Measurements from ENCODE around the gene CREB5. TPM values are rescaled to one million over a fixed set of nuclear protein-coding genes. Genes with fewer than 3 reads are reported as not detected.

Gene CREB5
- total and polyA plus RNA-seq, 2 of the 13 experiments (the other 11 are each of a cell fraction or from before 2014, with no cell fraction given), result 0.38 to 0.71 TPM

DNA sequence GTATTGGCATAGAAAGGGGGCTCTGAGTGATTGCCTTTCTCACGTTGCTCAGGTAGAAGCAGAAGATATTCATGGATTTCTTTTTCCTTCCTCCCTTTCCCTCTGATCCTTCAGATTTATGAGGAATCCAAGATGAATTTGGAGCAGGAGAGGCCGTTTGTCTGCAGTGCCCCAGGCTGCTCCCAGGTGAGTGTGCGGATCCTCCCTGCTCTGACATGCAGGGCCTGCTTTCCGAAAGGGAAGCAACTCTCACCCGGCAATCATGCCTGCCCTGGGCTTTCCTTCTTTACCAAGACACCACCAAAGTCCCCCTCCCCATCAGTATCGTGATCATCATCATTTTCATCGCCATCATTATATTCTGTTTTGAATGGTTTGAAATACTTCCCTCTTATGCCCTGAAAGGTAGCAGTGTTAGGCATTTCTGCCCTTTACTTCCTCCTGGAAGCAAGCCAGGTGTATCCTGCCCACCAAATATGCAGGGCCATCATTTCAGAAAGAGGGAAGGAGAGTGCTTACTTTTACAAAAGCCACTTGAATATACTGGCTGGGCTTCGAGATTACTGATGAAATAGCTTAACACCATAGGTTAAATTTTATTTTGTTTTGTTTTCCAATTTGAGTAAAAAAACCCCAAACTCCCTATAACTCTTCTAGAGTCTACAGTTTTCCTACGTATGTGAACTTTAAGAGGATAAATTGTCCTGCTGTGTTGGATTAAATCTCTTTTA is 75.9 kb downstream of the CREB5 start (continued):
- TF ChIP-seq, protein P1, sequence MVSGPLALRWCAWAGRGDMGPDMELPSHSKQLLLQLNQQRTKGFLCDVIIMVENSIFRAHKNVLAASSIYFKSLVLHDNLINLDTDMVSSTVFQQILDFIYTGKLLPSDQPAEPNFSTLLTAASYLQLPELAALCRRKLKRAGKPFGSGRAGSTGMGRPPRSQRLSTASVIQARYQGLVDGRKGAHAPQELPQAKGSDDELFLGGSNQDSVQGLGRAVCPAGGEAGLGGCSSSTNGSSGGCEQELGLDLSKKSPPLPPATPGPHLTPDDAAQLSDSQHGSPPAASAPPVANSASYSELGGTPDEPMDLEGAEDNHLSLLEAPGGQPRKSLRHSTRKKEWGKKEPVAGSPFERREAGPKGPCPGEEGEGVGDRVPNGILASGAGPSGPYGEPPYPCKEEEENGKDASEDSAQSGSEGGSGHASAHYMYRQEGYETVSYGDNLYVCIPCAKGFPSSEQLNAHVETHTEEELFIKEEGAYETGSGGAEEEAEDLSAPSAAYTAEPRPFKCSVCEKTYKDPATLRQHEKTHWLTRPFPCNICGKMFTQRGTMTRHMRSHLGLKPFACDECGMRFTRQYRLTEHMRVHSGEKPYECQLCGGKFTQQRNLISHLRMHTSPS (CRISPR knock-in tag; IDR thresholded peaks at IDR 0.05; ENCODE audit: low read depth), result no peak
- TF ChIP-seq, protein P2, sequence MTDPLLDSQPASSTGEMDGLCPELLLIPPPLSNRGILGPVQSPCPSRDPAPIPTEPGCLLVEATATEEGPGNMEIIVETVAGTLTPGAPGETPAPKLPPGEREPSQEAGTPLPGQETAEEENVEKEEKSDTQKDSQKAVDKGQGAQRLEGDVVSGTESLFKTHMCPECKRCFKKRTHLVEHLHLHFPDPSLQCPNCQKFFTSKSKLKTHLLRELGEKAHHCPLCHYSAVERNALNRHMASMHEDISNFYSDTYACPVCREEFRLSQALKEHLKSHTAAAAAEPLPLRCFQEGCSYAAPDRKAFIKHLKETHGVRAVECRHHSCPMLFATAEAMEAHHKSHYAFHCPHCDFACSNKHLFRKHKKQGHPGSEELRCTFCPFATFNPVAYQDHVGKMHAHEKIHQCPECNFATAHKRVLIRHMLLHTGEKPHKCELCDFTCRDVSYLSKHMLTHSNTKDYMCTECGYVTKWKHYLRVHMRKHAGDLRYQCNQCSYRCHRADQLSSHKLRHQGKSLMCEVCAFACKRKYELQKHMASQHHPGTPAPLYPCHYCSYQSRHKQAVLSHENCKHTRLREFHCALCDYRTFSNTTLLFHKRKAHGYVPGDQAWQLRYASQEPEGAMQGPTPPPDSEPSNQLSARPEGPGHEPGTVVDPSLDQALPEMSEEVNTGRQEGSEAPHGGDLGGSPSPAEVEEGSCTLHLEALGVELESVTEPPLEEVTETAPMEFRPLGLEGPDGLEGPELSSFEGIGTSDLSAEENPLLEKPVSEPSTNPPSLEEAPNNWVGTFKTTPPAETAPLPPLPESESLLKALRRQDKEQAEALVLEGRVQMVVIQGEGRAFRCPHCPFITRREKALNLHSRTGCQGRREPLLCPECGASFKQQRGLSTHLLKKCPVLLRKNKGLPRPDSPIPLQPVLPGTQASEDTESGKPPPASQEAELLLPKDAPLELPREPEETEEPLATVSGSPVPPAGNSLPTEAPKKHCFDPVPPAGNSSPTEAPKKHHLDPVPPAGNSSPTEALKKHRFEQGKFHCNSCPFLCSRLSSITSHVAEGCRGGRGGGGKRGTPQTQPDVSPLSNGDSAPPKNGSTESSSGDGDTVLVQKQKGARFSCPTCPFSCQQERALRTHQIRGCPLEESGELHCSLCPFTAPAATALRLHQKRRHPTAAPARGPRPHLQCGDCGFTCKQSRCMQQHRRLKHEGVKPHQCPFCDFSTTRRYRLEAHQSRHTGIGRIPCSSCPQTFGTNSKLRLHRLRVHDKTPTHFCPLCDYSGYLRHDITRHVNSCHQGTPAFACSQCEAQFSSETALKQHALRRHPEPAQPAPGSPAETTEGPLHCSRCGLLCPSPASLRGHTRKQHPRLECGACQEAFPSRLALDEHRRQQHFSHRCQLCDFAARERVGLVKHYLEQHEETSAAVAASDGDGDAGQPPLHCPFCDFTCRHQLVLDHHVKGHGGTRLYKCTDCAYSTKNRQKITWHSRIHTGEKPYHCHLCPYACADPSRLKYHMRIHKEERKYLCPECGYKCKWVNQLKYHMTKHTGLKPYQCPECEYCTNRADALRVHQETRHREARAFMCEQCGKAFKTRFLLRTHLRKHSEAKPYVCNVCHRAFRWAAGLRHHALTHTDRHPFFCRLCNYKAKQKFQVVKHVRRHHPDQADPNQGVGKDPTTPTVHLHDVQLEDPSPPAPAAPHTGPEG (CRISPR knock-in tag; IDR thresholded peaks at IDR 0.05), result no peak
- TF ChIP-seq ZEB1 (IDR thresholded peaks at IDR 0.05; ENCODE audit: insufficient replicate concordance, low read depth) (no peak), NPAS2 (CRISPR knock-in tag; IDR thresholded peaks at IDR 0.05; ENCODE audit: borderline replicate concordance) (no peak), PHF21A (CRISPR knock-in tag; IDR thresholded peaks at IDR 0.05) (no peak), ZNF260 (CRISPR knock-in tag; IDR thresholded peaks at IDR 0.05; ENCODE audit: borderline replicate concordance, low read depth) (no peak)
